ENCODE results near the gene CCDC172. TPM values are rescaled to one million over a fixed set of nuclear protein-coding genes. Genes with fewer than 3 reads are reported as not detected.

Gene CCDC172
- total RNA-seq, 1 donor from 2014 or later: not detected

DNA sequence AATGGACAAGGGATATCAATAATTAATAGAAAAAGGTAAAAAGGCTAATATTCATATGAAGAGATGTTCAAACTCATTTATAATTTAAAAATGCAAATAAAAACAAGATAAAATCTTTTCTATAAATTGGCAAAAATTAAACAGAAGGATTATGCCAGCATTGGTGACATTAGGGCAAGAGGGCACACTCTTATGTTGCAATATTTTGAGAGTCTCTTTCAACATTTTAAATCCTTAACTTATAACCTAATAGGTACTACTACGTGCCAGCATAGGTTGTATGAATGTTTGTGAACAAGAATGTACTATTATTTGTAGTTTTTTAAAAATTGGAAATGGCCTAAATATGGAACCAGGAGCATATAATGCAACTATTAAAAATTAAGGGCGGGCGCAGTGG lies 78.6 kb downstream of the CCDC172 start:
- Histone ChIP-seq H3K79me2 (ENCODE audit: insufficient read depth, low read length) (no peaks in the 10 kb centered on the region), H4K20me1 (ENCODE audit: insufficient read depth, low read length) (no peaks in the 10 kb centered on the region), H3K27me3 (ENCODE audit: insufficient read depth, low read length) (no peaks in the 10 kb centered on the region), H3K27ac (ENCODE audit: low read depth, low read length) (no peak overlapping the region), H3K9ac (ENCODE audit: low read length) (no peak overlapping the region), H3K4me3 (ENCODE audit: insufficient read depth, low read depth, low read length) (no peak overlapping the region), H3K4me1 (ENCODE audit: insufficient read depth, low read length) (no peaks in the 10 kb centered on the region), H2AFZ (ENCODE audit: low read depth, low read length) (no peak overlapping the region), H3K9me3 (ENCODE audit: insufficient read depth, low read depth, low read length) (no peaks in the 10 kb centered on the region), H3K4me2 (ENCODE audit: low read length) (no peak overlapping the region), H3K36me3 (ENCODE audit: insufficient read depth, low read length) (no peaks in the 10 kb centered on the region)
- H3K27ac Mint-ChIP-seq (ENCODE audit: unreplicated experiment): no peak overlapping the region
- H3K9me3 Mint-ChIP-seq (ENCODE audit: unreplicated experiment): no peaks in the 10 kb centered on the region
- H3K4me1 Mint-ChIP-seq (ENCODE audit: low read depth, unreplicated experiment): peaks cover 2% of the 10 kb centered on the region
- H3K36me3 Mint-ChIP-seq (ENCODE audit: low read depth, unreplicated experiment): no peaks in the 10 kb centered on the region
- no peak overlapping the region for H3K4me3 Mint-ChIP-seq (ENCODE audit: unreplicated experiment)
- no peaks in the 10 kb centered on the region for H3K27me3 Mint-ChIP-seq (ENCODE audit: low read depth, unreplicated experiment)
- FAIRE-seq: no peak
- TF ChIP-seq, protein P1, sequence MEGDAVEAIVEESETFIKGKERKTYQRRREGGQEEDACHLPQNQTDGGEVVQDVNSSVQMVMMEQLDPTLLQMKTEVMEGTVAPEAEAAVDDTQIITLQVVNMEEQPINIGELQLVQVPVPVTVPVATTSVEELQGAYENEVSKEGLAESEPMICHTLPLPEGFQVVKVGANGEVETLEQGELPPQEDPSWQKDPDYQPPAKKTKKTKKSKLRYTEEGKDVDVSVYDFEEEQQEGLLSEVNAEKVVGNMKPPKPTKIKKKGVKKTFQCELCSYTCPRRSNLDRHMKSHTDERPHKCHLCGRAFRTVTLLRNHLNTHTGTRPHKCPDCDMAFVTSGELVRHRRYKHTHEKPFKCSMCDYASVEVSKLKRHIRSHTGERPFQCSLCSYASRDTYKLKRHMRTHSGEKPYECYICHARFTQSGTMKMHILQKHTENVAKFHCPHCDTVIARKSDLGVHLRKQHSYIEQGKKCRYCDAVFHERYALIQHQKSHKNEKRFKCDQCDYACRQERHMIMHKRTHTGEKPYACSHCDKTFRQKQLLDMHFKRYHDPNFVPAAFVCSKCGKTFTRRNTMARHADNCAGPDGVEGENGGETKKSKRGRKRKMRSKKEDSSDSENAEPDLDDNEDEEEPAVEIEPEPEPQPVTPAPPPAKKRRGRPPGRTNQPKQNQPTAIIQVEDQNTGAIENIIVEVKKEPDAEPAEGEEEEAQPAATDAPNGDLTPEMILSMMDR (IDR thresholded peaks at IDR 0.05; ENCODE audit: insufficient read depth, low read depth, low read length): no peak
- no peak for TF ChIP-seq EZH2 (IDR thresholded peaks at IDR 0.05; ENCODE audit: insufficient read depth, low read length)
- DNase-seq (ENCODE audit: low read depth): no peak

DNA sequence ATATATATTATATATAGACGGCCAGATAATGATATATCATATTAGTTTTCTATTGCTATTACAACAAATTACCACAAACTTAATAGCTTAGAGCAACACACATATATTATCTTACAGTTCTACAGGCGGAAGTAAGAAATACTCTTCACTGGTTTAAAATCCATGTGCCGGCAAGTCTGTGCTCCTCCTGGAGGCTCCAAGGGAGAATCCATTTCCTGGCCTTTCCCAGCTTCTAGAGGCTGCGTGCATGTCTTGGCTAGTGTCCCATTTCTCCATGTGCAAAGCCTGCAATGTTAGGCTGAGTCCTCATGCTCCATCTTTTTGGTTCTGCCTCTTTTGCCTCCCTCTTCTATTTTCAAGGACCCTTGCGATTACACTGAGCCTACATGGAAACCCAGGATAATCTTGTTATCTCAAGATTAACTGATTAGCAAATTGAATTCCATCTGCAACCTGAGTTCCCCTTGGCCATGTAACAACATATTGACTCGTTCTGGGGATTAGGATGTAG lies 79.5 kb downstream of the CCDC172 start:
- no peaks in the 10 kb centered on the region for H4K20me1 ChIP-seq (ENCODE audit: insufficient read depth, low read length)
- no peaks in the 10 kb centered on the region for H3K9me3 Mint-ChIP-seq (ENCODE audit: unreplicated experiment)
- H3K4me3 Mint-ChIP-seq (ENCODE audit: unreplicated experiment): no peak overlapping the region
- H3K4me2 ChIP-seq (ENCODE audit: low read length): no peak overlapping the region
- H3K36me3 ChIP-seq (ENCODE audit: insufficient read depth, low read length): no peaks in the 10 kb centered on the region
- no peak overlapping the region for H3K9ac ChIP-seq (ENCODE audit: low read length)
- no peak for DNase-seq (ENCODE audit: low read depth)
- peaks cover 2% of the 10 kb centered on the region for H3K4me1 Mint-ChIP-seq (ENCODE audit: low read depth, unreplicated experiment)
- no peak for FAIRE-seq
- no peaks in the 10 kb centered on the region for H3K36me3 Mint-ChIP-seq (ENCODE audit: low read depth, unreplicated experiment)
- no peak for TF ChIP-seq EZH2 (IDR thresholded peaks at IDR 0.05; ENCODE audit: insufficient read depth, low read length)
- H3K27me3 Mint-ChIP-seq (ENCODE audit: low read depth, unreplicated experiment): no peaks in the 10 kb centered on the region
- H3K9me3 ChIP-seq (ENCODE audit: insufficient read depth, low read depth, low read length): no peaks in the 10 kb centered on the region
- no peaks in the 10 kb centered on the region for H3K27me3 ChIP-seq (ENCODE audit: insufficient read depth, low read length)
- H3K79me2 ChIP-seq (ENCODE audit: insufficient read depth, low read length): no peaks in the 10 kb centered on the region
- no peaks in the 10 kb centered on the region for H3K4me1 ChIP-seq (ENCODE audit: insufficient read depth, low read length)
- H2AFZ ChIP-seq (ENCODE audit: low read depth, low read length): no peak overlapping the region
- no peak overlapping the region for H3K27ac Mint-ChIP-seq (ENCODE audit: unreplicated experiment)
- H3K27ac ChIP-seq (ENCODE audit: low read depth, low read length): no peak overlapping the region
- H3K4me3 ChIP-seq (ENCODE audit: insufficient read depth, low read depth, low read length): no peak overlapping the region

DNA sequence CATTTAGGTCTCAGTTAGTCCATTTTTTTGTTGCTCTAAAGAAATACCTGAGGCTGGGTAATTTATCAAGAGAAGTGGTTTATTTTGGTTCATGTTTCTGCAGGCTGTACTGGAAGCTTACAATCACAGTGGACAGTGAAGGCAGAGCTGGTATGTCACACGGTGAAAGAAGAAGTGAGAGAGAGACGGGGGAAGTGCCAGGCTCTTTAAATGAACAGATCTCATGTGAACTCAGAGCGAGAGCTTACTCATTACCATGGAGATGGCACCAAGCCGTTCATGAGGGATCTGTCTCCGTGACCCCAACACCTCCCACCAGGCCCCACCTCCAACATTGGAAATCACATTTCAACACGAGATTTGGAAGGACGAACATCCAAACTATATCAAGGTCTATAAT lies 84.5 kb downstream of the CCDC172 start:
- Histone ChIP-seq H4K20me1 (ENCODE audit: insufficient read depth, low read length) (no peaks in the 10 kb centered on the region), H2AFZ (ENCODE audit: low read depth, low read length) (no peak overlapping the region), H3K36me3 (ENCODE audit: insufficient read depth, low read length) (no peaks in the 10 kb centered on the region), H3K27ac (ENCODE audit: low read depth, low read length) (no peak overlapping the region), H3K9ac (ENCODE audit: low read length) (no peak overlapping the region), H3K4me3 (ENCODE audit: insufficient read depth, low read depth, low read length) (no peak overlapping the region), H3K4me1 (ENCODE audit: insufficient read depth, low read length) (no peaks in the 10 kb centered on the region), H3K27me3 (ENCODE audit: insufficient read depth, low read length) (no peaks in the 10 kb centered on the region), H3K79me2 (ENCODE audit: insufficient read depth, low read length) (no peaks in the 10 kb centered on the region), H3K9me3 (ENCODE audit: insufficient read depth, low read depth, low read length) (no peaks in the 10 kb centered on the region), H3K4me2 (ENCODE audit: low read length) (no peak overlapping the region)
- no peak overlapping the region for H3K27ac Mint-ChIP-seq (ENCODE audit: unreplicated experiment)
- DNase-seq (ENCODE audit: low read depth) (no peak), FAIRE-seq (no peak)
- no peaks in the 10 kb centered on the region for H3K36me3 Mint-ChIP-seq (ENCODE audit: low read depth, unreplicated experiment)
- H3K9me3 Mint-ChIP-seq (ENCODE audit: unreplicated experiment): no peaks in the 10 kb centered on the region
- H3K27me3 Mint-ChIP-seq (ENCODE audit: low read depth, unreplicated experiment): peaks cover 4% of the 10 kb centered on the region
- H3K4me3 Mint-ChIP-seq (ENCODE audit: unreplicated experiment): no peak overlapping the region
- H3K4me1 Mint-ChIP-seq (ENCODE audit: low read depth, unreplicated experiment): peaks cover 2% of the 10 kb centered on the region
- TF ChIP-seq, protein P1 (IDR thresholded peaks at IDR 0.05; ENCODE audit: insufficient read depth, low read depth, low read length): no peak
- TF ChIP-seq EZH2 (IDR thresholded peaks at IDR 0.05; ENCODE audit: insufficient read depth, low read length): no peak

All from astrocyte (in vitro differentiated cells and primary cell).